HG03097 (cell line): ENCODE results near the gene GBX2.

ENCODE experiments used
- ATAC-seq: cut with Tn5 transposase; IDR thresholded peaks from one replicate; pipeline ENCODE4 v1.9.1; 2021; ENCODE audit not compliant: unreplicated experiment, low FRiP score

GBX2 gene

GRCh38 chr2:236169741-236170589 lies 1.8 kb upstream of the GBX2 start:
- no peak for ATAC-seq

DNA sequence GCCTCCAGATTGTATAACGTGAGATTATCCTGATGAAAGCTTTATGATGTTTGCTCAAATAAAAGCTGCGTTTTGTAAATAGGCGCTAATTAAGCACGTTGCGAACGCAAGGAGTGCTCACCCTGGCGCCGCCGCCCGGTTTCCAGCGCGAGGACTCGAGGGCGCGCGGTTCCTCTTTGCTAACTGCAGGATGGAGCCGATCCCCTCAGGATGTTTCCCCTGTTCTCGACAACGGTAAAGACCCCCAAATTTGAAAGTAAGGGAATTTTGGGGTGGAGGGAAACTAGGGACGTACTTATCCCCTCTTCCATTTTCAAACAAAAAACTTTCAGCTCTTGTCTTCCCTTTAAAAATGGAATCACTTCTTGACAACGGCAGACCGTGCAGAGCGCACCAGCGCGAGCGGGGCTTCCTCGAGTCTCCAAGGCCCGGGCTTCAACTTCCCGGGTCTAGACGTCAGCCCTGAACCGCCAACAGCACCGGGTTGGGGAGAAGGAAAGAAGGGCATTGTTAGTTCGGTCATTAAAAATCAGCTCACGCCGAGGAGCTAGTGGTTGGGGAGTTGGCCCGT lies 1.1 kb upstream of the GBX2 start:
- no peak for ATAC-seq

DNA sequence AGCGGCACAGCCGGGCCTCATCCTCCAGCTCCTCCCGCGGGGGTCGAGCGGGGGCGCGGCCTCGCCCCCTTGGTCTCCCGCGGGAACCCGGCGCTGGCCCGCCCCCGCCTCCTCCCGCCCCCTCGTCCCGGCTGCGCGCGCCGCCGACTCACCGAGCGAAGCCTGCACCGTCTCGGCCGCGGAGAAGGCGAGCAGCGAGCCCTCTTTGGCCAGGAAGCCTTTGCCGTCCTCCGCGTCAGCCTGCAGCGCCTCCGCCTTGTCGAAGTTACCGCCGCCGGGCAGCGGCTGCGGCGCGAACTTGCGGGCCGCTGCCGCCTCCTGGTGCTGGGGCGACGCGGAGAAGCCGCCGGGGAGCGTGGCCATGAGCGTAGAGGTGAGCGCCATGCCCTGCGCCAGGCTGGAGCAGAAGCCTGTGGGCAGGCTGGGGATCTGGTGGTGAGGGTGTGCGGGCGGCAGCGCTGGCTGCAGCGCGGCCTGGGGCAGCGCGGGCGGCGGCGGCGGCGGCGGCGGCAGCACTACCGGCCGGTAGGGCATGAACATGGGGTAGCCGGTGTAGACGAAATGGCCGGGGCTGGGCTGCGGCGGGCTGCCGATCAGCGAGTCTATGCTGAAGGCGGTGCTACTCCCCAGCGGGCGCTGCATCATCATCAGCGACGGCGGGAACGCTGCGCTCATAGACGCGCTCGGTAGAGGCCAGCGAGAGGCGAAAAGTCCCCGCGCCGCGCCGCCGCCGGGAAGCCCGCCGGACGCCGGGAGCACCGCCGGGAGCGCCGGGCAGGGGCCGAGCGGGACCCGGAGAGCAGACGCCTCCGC lies 683 bp downstream of the GBX2 start:
- no peak for ATAC-seq

- no peak for ATAC-seq
These were observed 1.3 kb downstream of the GBX2 start for GRCh38 chr2:236166796-236167296.

DNA sequence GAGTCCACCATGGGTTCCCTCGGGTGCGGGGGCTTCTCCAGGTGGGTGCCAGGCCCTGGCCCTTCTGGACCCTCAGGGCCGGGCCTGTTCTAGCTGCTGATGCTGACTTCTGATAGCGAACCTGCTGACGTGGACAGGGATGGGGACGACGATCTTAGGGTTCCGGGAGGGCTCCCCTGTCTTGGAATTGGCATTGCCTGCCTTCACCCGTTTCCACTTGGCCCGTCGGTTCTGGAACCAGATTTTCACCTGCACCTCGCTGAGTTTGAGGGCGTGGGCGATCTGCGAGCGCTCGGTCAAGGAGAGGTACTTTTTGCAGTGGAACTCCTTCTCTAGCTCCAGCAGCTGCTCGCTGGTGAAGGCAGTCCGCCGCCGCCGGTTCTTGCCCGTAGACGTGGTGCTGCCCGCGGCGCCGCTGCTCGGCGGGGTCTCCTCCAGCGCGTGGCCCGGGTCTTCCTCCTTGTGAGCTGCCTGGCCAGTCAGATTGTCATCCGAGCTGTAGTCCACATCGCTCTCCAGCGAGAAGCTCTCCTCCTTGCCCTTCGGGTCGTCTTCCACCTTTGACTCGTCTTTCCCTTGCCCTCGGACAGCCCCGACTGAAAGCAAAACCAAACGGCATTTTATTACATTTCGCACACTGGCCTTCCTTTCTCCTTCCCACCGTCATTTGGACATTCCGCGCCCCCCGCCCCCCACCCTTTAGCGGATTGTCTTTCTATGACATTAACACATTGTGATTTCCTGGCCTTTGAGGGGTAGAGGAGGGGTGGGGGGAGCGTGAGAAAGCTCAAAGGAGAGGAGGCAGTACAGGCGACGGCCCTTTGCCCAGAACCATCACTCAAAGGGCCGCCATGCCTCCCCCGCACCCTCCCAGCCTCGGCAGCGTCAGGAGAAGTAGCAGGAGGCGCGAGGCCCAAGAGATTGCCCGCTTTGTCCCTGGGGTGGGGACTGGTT lies 2.1 kb downstream of the GBX2 start:
- no peak for ATAC-seq

DNA sequence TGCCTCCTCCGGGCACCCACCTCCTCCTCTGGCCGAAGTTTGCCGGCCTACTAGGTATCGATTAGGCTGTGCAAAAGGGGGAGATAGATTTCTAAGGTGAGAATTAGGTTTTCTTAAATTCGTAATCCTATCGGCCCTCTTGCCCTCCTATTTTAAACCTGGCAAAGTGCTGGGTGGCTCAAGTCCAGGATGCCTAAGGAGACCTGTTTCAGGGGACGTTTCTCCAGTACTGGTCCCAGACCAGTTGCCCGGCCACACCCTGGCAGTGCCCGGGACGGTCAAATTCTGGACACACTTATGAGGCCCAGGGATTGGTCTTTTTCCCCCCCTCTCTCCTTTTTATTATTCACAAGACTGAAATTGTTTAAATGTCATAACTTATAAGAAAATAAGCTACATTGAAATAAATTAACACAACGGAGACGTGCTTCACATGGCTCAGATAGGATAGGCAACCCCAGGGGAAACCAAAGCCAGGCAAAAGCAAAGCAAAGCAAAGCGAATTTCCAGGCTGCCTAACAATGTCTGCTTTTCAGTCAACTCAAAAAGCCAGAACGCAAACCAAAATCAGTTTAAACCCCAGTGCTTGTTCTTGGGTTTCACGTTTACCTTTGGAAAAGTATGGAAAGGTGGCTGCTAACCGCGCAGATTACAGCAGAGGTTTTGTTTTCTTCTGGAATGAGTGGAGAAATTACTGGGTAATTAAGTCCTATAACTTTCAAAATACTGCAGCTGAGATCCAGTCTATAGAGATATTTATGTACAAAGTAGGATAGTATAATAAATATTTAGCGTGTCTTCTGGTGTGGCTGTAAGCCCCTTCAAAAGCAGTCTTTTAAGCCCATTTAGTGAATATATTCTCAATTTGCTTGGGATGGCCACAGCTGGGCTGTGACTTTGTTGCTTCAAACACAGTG lies 3.0 kb downstream of the GBX2 start:
- ATAC-seq: no peak

- no peak for ATAC-seq
These were observed 3.8 kb downstream of the GBX2 start for GRCh38 chr2:236164201-236164924.

DNA sequence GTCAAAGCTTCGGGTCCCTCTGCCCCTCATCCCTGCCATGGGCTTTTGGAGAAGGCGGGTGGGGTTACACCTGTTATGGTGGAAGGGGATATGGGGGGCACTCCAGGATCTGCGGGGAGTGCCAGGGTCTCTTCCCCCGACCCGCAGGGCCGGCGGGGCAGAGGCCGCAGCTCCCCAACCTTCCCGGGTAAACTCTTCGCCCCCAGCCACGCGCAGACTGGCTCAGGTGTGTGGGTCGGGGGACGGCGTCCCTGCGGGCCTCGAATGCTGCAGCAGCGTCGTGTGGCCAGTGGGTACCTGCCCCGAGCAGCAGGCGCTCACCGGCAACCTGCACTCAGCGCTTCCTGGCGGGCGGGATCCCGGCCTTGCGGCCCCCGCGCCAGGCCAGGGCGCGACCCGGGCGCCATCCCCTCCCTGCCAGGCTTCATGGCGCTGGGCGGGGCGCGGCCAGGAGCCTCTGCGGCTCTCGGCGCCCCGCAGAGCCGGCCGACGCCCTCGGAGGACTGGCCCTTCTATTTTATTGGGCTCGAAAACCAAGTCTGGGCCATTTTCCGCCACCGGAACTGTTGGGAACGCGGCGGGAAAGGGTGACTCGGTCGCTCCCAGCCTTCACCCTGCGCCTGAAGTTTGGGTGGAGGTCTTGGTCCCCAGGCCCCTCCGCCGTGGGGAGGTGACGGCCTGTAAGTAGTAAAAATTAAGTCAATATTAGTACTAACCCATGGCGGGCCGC lies 4.5 kb downstream of the GBX2 start:
- ATAC-seq: no peak

DNA sequence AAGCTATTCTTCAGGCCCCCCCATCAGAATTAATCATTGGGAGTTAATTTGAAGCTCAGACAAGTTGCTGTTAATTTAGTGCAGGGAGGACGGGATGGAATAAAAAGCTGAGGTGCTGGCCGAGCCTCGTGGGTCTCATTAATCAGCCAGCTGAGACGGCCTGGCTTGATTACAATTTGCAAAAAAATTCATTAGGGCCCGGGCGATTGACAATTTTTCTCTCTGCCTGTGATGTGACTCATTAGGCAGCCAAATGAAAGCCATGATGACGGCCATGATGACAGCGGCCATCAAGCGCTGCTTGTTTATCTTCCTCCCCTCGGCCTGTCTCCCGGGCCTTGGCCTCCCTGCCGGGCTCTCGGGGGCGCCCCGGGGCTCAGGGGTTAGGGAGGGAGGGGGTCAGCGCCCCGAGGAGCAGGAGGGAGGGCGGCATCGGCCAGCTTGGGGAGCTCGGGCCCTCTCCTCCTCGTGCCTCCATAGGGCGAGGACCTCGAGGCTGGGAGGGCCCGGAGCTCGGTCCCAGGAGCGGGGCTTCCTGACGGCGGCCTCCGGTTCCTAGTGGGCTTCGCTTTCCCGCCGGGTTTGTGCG lies 5.2 kb downstream of the GBX2 start:
- no peak for ATAC-seq

GRCh38 chr2:236162031-236162845 lies 5.9 kb downstream of the GBX2 start:
- ATAC-seq: no peak

GRCh38 chr2:236161531-236161930 lies 6.7 kb downstream of the GBX2 start:
- ATAC-seq: no peak

DNA sequence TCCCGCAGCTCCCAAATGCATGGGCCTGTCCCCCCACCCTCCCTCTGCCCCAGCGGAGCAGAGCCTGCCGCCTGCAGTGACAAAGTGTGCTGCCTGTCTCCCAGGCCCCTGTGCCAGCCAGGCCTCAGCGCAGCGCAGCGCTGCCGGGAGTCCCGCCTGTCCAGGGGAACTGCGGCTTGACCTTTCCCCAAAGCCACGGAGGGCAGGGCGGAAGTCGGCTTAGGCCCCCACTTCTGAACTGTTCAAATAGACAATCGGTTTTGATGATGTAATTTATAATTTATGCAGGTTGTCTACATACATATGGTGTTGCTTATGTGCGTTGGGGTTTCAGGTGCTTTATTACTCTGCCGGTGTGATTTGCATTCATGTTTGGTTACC lies 7.1 kb downstream of the GBX2 start:
- ATAC-seq: no peak

DNA sequence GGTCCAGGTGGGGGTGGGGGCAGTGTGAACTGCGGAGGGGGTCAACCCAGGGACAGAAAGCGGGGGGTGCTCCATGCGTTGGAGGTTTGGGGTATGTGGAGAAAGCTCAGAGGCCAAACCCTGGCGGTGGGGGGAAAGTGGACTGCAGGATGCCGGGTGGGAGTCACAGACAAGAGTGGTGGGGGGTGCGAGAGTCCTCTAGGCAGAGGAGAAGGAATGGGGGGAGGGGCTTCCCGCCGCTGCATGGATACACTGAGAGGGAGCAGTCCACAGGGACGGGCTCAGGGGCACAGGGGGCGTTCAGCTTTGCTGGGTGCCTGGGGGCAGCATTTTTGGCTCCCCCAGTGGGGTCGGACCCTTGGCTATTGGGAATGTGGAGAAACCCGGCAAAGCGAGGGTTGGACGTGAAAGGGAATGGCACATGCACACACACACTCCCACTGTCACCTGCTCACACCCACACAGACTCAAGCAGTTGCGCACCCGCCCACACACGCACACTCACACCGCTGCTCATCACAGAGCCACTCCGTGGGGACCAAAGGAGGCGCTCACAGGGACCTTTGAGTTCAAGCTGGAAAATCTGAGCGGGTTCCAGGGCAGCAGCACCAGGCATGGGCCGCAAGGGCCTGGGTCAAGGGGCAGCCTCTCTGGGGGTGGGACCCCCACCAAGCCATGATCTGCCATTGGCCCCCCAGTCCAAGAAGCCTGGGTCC lies 7.7 kb downstream of the GBX2 start:
- no peak for ATAC-seq

GRCh38 chr2:236159778-236160170 lies 8.4 kb downstream of the GBX2 start:
- ATAC-seq: no peak

DNA sequence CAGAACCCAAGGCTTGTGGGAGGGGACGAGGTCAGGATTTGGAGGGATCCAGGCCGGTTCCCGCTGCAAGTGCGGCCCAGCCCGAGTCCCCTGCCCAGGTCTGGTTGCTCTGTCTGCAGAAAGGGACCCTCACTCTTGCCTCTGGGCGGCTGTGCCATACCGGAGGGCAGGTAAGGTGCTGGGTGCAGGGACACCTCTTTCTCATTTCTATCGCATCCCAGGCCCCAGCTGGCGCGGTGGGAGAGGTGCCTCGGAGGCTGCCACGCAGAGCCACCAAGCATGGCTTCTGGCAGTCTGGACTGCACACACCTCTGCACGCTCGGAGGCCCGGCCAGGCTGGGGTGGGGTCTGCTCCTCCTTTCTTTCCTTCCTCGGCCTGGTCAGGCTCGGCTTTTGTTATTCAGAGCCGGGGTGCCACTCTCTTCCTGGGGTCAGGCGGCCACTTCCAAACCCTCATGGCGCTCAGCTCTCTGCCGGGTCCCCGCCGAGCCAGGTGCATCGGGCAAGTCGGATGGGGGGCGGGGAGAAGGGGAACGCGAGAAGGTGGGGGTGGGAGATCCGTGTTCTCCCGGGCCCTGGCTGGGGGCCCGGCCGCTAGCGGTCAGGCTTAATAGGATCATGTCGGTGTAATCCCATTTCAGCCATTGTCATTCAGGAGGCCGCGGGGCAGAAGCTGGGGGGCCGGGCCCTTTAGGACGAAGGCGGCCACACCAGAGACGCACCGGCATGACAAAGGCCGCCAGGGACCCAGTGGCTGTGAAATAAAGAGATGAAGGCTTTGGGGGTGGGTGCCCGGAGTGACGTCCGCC lies 9.0 kb downstream of the GBX2 start:
- ATAC-seq: no peak
